PC-3 (cell line): ENCODE results near the gene AQP3. TPM values are rescaled to one million over a fixed set of nuclear protein-coding genes. Genes with fewer than 3 reads are reported as not detected.

Source experiments
- ATAC-seq: fragments of 200-7000 bp; cut with Tn5 transposase; 2 replicates; pipeline ENCODE4 v1.9.1; 2020; ENCODE audit warnings: mild to moderate bottlenecking, moderate library complexity
- BruUV-seq: library from RNA; stranded (reverse); fragments of 400-500 nt; replicated peaks from 2 replicates; lab custom pipeline; 2021; lab: Mats Ljungman, UMichigan
- CTCF ChIA-PET: fragments of 300-600 bp; sonication (Branson Sonifier 250); formaldehyde crosslinking; loops from one replicate; lab custom pipeline; 2022; ENCODE audit warnings: antibody characterized with exemption; lab: Charles Lee
- POLR2A ChIA-PET: fragments of 300-600 bp; sonication (Branson Sonifier 250); formaldehyde crosslinking; loops from one replicate; lab custom pipeline; 2022; ENCODE audit warnings: antibody characterized with exemption; ENCODE audit not compliant: unreplicated experiment; lab: Charles Lee
- DNase-seq: peaks from one replicate; pipeline ENCODE4 v3.0.0-alpha.2; 2015
- H2AFZ ChIP-seq: fragments of 300-600 bp; sonication (generic); 2 replicates; pipeline ENCODE4 v1.6.0; 2016; ENCODE audit warnings: antibody characterized with exemption, low read length
- H3F3A ChIP-seq: fragments of 300-600 bp; sonication (generic); one replicate; pipeline ENCODE4 v1.6.0; 2017; ENCODE audit warnings: antibody characterized with exemption, low read length, control low read depth, mild to moderate bottlenecking; ENCODE audit not compliant: unreplicated experiment
- H3K27ac ChIP-seq: fragments of 300-600 bp; sonication (generic); 2 replicates; pipeline ENCODE4 v1.5.1; 2016; ENCODE audit warnings: mild to moderate bottlenecking, low read length
- H3K27me3 ChIP-seq: fragments of 300-600 bp; sonication (generic); 2 replicates; pipeline ENCODE4 v1.6.1; 2016; ENCODE audit warnings: low read length, mixed read lengths
- H3K36me3 ChIP-seq: fragments of 300-600 bp; sonication (generic); 2 replicates; pipeline ENCODE4 v1.6.1; 2016; ENCODE audit warnings: low read depth, mixed run types, low read length, mixed read lengths
- H3K4me1 ChIP-seq: fragments of 300-600 bp; sonication (generic); 2 replicates; pipeline ENCODE4 v1.5.1; 2016; ENCODE audit warnings: low read length; ENCODE audit not compliant: insufficient read depth
- H3K4me2 ChIP-seq: fragments of 300-600 bp; sonication (generic); 2 replicates; pipeline ENCODE4 v1.6.0; 2016; ENCODE audit warnings: low read length
- H3K4me3 ChIP-seq: fragments of 300-600 bp; sonication (generic); 2 replicates; pipeline ENCODE4 v1.5.1; 2016; ENCODE audit warnings: mild to moderate bottlenecking, low read length, mixed read lengths
- H3K79me2 ChIP-seq: fragments of 300-600 bp; sonication (generic); 2 replicates; pipeline ENCODE4 v1.6.1; 2017; ENCODE audit warnings: low read length, mixed read lengths
- H3K9ac ChIP-seq: fragments of 300-600 bp; sonication (generic); 2 replicates; pipeline ENCODE4 v1.6.0; 2016; ENCODE audit warnings: mild to moderate bottlenecking, low read length
- H3K9me2 ChIP-seq: fragments of 300-600 bp; sonication (generic); replicated peaks from 2 replicates; pipeline ENCODE4 v1.6.1; 2016; ENCODE audit warnings: mixed run types, low read length, mixed read lengths
- H3K9me3 ChIP-seq: fragments of 300-600 bp; sonication (generic); 2 replicates; pipeline ENCODE4 v1.6.1; 2016; ENCODE audit warnings: low read length, mixed read lengths
- H4K20me1 ChIP-seq: fragments of 300-600 bp; sonication (generic); 2 replicates; pipeline ENCODE4 v1.6.1; 2016; ENCODE audit warnings: low read length, mixed read lengths
- CTCF ChIP-seq: fragments of 300-600 bp; sonication (generic); conservative IDR thresholded peaks from 2 replicates; pipeline ENCODE4 v1.5.1; 2017; ENCODE audit warnings: antibody characterized with exemption, low read depth, mild to moderate bottlenecking, low read length
- EZH2 ChIP-seq: fragments of 300-600 bp; sonication (generic); IDR thresholded peaks from one replicate; pipeline ENCODE4 v1.6.1; 2017; ENCODE audit warnings: antibody characterized with exemption, mild to moderate bottlenecking, low read length; ENCODE audit not compliant: unreplicated experiment
- EZH2phosphoT487 ChIP-seq: fragments of 300-600 bp; sonication (generic); IDR thresholded peaks from 2 replicates; pipeline ENCODE4 v1.6.1; 2018; ENCODE audit warnings: mild to moderate bottlenecking, antibody characterized with exemption, low read length, borderline replicate concordance
- intact Hi-C: fragments of 100-400 bp; cut with micrococcal nuclease; formaldehyde crosslinking; loops from 2 replicates; pipeline ENCODE4 v1.9.0; 2023
- total RNA-seq: library from RNA; depleted of rRNA; stranded (reverse); fragments of >200 nt; gene quantifications from 2 replicates; pipeline ENCODE4 v1.2.3, GENCODE V29; 2014

AQP3 gene
- total RNA-seq, 1 experiment from 2014 or later: 5.1 TPM

- Histone ChIP-seq H3K27ac (no peak overlapping the region), H3K9ac (no peak overlapping the region), H3K4me2 (no peak overlapping the region), H2AFZ (no peak overlapping the region), H3F3A (no peaks in the 10 kb centered on the region), H3K9me2 (no peaks in the 10 kb centered on the region), H3K4me1 (peaks cover under 1% of the 10 kb centered on the region), H3K79me2 (no peaks in the 10 kb centered on the region), H3K4me3 (no peak overlapping the region), H3K27me3 (no peaks in the 10 kb centered on the region), H3K9me3 (no peaks in the 10 kb centered on the region), H3K36me3 (peaks cover 36% of the 10 kb centered on the region), H4K20me1 (no peaks in the 10 kb centered on the region)
- ChIA-PET POLR2A (no interaction called here), CTCF (no interaction called here)
- no TSS peak for BruUV-seq
- TF ChIP-seq EZH2 (no peak), CTCF (no peak), EZH2phosphoT487 (no peak)
- no peak for DNase-seq
- no peak for ATAC-seq
- intact Hi-C loops: no loop called here
Observed at GRCh38 chr9:33464045-33464636, 16.7 kb upstream of the AQP3 start.

- intact Hi-C loops: no loop called here
- Histone ChIP-seq H3K9ac (no peak overlapping the region), H3K4me1 (peaks cover 10% of the 10 kb centered on the region), H3F3A (no peaks in the 10 kb centered on the region), H3K36me3 (peaks cover 36% of the 10 kb centered on the region), H3K9me3 (no peaks in the 10 kb centered on the region), H4K20me1 (no peaks in the 10 kb centered on the region), H3K9me2 (no peaks in the 10 kb centered on the region), H3K27ac (no peak overlapping the region), H2AFZ (no peak overlapping the region), H3K4me2 (no peak overlapping the region), H3K79me2 (no peaks in the 10 kb centered on the region), H3K4me3 (no peak overlapping the region), H3K27me3 (no peaks in the 10 kb centered on the region)
- ChIA-PET CTCF (no interaction called here), POLR2A (no interaction called here)
- no TSS peak for BruUV-seq
- TF ChIP-seq EZH2: no peak
- DNase-seq: no peak
- no peak for ATAC-seq
Observed at GRCh38 chr9:33463151-33463550, 15.8 kb upstream of the AQP3 start.

- Histone ChIP-seq H4K20me1 (no peaks in the 10 kb centered on the region), H3K27me3 (no peaks in the 10 kb centered on the region), H3K9me3 (no peaks in the 10 kb centered on the region), H2AFZ (no peak overlapping the region), H3K4me2 (no peak overlapping the region), H3K4me1 (peaks cover 11% of the 10 kb centered on the region), H3K36me3 (peaks cover 32% of the 10 kb centered on the region), H3K27ac (no peak overlapping the region), H3K9ac (no peak overlapping the region), H3F3A (no peaks in the 10 kb centered on the region), H3K4me3 (no peak overlapping the region), H3K79me2 (no peaks in the 10 kb centered on the region), H3K9me2 (no peaks in the 10 kb centered on the region)
- ATAC-seq: no peak
- no TSS peak for BruUV-seq
- ChIA-PET CTCF (no interaction called here), POLR2A (no interaction called here)
- no peak for DNase-seq
- TF ChIP-seq CTCF: no peak
- TF ChIP-seq EZH2: no peak
- no peak for TF ChIP-seq EZH2phosphoT487
- intact Hi-C loops: no loop called here
Observed at GRCh38 chr9:33461492-33461891, 14.1 kb upstream of the AQP3 start.
